GM23338 (cell line): ENCODE data around the gene SMURF2. TPM values are rescaled to one million over a fixed set of nuclear protein-coding genes. Genes with fewer than 3 reads are reported as not detected.

Source experiments
- ATAC-seq: fragments of 200-7000 bp; cut with Tn5 transposase; 3 replicates; pipeline ENCODE4 v1.9.1; 2020
- DNase-seq: peaks from one replicate; pipeline ENCODE4 v3.0.0-alpha.2; 2015; ENCODE audit warnings: low spot score
- H2AFZ ChIP-seq: fragments of 200-600 bp; sonication (generic); 2 replicates; pipeline ENCODE4 v1.8.0; 2016; ENCODE audit warnings: antibody characterized with exemption, mild to moderate bottlenecking, moderate library complexity
- H3F3A ChIP-seq: fragments of 200-600 bp; sonication (generic); replicated peaks from 2 replicates; pipeline ENCODE4 v1.8.0; 2017; ENCODE audit warnings: antibody characterized with exemption, mixed run types, low read depth
- H3K27ac ChIP-seq: fragments of 200-600 bp; sonication (generic); 2 replicates; pipeline ENCODE4 v1.6.1; 2016; ENCODE audit warnings: low read depth
- H3K27me3 ChIP-seq: fragments of 200-600 bp; sonication (generic); 2 replicates; pipeline ENCODE4 v1.8.0; 2016; ENCODE audit warnings: mild to moderate bottlenecking, mixed run types, moderate library complexity; ENCODE audit not compliant: insufficient read depth
- H3K36me3 ChIP-seq: fragments of 200-600 bp; sonication (generic); 2 replicates; pipeline ENCODE4 v1.8.0; 2016; ENCODE audit warnings: mild to moderate bottlenecking; ENCODE audit not compliant: insufficient read depth
- H3K4me1 ChIP-seq: fragments of 200-600 bp; sonication (generic); 2 replicates; pipeline ENCODE4 v1.8.0; 2016; ENCODE audit warnings: mild to moderate bottlenecking, moderate library complexity; ENCODE audit not compliant: insufficient read depth
- H3K4me2 ChIP-seq: fragments of 200-600 bp; sonication (generic); 2 replicates; pipeline ENCODE4 v1.7.1; 2017; ENCODE audit warnings: mixed run types
- H3K4me3 ChIP-seq: fragments of 200-600 bp; sonication (generic); 2 replicates; pipeline ENCODE4 v1.6.1; 2016; ENCODE audit warnings: mixed run types
- H3K79me2 ChIP-seq: fragments of 200-600 bp; sonication (generic); replicated peaks from 2 replicates; pipeline ENCODE4 v1.8.0; 2017; ENCODE audit warnings: mild to moderate bottlenecking; ENCODE audit not compliant: insufficient read depth
- H3K9me2 ChIP-seq: fragments of 200-600 bp; sonication (generic); 2 replicates; pipeline ENCODE4 v1.8.0; 2017; ENCODE audit not compliant: insufficient read depth
- H4K20me1 ChIP-seq: fragments of 200-600 bp; sonication (generic); replicated peaks from 2 replicates; pipeline ENCODE4 v1.8.0; 2017; ENCODE audit warnings: mild to moderate bottlenecking; ENCODE audit not compliant: insufficient read depth
- H3K27ac Mint-ChIP-seq: 2 replicates; pipeline ENCODE4 v1.8.0; 2020; ENCODE audit warnings: inconsistent platforms, mild to moderate bottlenecking, moderate library complexity, mixed read lengths
- H3K27me3 Mint-ChIP-seq: 3 replicates; pipeline ENCODE4 v1.8.0; 2022; ENCODE audit warnings: low read depth, mild to moderate bottlenecking, moderate library complexity, mixed read lengths, inconsistent platforms; ENCODE audit not compliant: insufficient read depth, poor library complexity
- H3K36me3 Mint-ChIP-seq: 3 replicates; pipeline ENCODE4 v1.8.0; 2021; ENCODE audit warnings: low read depth, mild to moderate bottlenecking, inconsistent platforms, moderate library complexity, mixed read lengths
- H3K4me1 Mint-ChIP-seq: 3 replicates; pipeline ENCODE4 v1.8.0; 2020; ENCODE audit warnings: mild to moderate bottlenecking, inconsistent platforms, mixed read lengths
- H3K4me3 Mint-ChIP-seq: 3 replicates; pipeline ENCODE4 v1.8.0; 2021; ENCODE audit warnings: moderate library complexity, mild to moderate bottlenecking, inconsistent platforms, mixed read lengths
- H3K9me3 Mint-ChIP-seq: 3 replicates; pipeline ENCODE4 v1.8.0; 2020; ENCODE audit warnings: moderate library complexity, mild to moderate bottlenecking, inconsistent platforms, mixed read lengths
- CREB1 ChIP-seq: fragments of 250-450 bp; sonication (Bioruptor Pico); IDR thresholded peaks from 2 replicates; pipeline ENCODE4 v1.5.0; 2020; ENCODE audit warnings: low read depth, mild to moderate bottlenecking, moderate library complexity
- EZH2 ChIP-seq: fragments of 200-600 bp; sonication (generic); IDR thresholded peaks from one replicate; pipeline ENCODE4 v1.8.0; 2017; ENCODE audit warnings: antibody characterized with exemption, mild to moderate bottlenecking, low read depth; ENCODE audit not compliant: unreplicated experiment
- EZH2phosphoT487 ChIP-seq: fragments of 200-600 bp; sonication (generic); IDR thresholded peaks from one replicate; pipeline ENCODE4 v1.8.1; 2018; ENCODE audit warnings: antibody characterized with exemption; ENCODE audit not compliant: unreplicated experiment
- JUNB ChIP-seq: IDR thresholded peaks from one replicate; pipeline ENCODE4 v1.6.1; 2016; ENCODE audit warnings: antibody characterized with exemption; ENCODE audit not compliant: unreplicated experiment
- NANOG ChIP-seq: IDR thresholded peaks from 2 replicates; pipeline ENCODE4 v1.6.1; 2016; ENCODE audit warnings: antibody characterized with exemption, borderline replicate concordance
- POLR2AphosphoS5 ChIP-seq: IDR thresholded peaks from 2 replicates; pipeline ENCODE4 v1.6.1; 2016; ENCODE audit warnings: antibody characterized with exemption, low read depth
- STAT1 ChIP-seq: IDR thresholded peaks from one replicate; pipeline ENCODE4 v1.6.1; 2016; ENCODE audit warnings: antibody characterized with exemption; ENCODE audit not compliant: unreplicated experiment
- ZNF114 ChIP-seq: fragments of 250-450 bp; sonication (Bioruptor Pico); IDR thresholded peaks from 2 replicates; pipeline ENCODE4 v1.5.0; 2020; ENCODE audit warnings: mild to moderate bottlenecking, moderate library complexity
- ZNF331 ChIP-seq: fragments of 250-450 bp; sonication (Bioruptor Pico); IDR thresholded peaks from 2 replicates; pipeline ENCODE4 v1.5.0; 2020; ENCODE audit warnings: low read depth, mild to moderate bottlenecking, moderate library complexity
- polyA plus RNA-seq: library from polyadenylated mRNA; unstranded; fragments of >200 nt; fragmentation: Nextera tagmentation; extraction: Ambion mirVana; gene quantifications from 2 replicates; pipeline ENCODE4 v1.2.1, GENCODE V29; 2016
- total RNA-seq: library from RNA; depleted of rRNA; stranded (reverse); fragments of >200 nt; shearing (Covaris generic); gene quantifications from 2 replicates; pipeline ENCODE4 v1.2.3, GENCODE V29; 2014
- TF ChIP-seq, protein P1 (sequence below), 2 experiments: fragments of 200-600 bp in 1 of 2; sonication (generic) in 1 of 2; conservative IDR thresholded peaks; 2 replicates each; pipeline versions ENCODE4 v1.5.1 to v1.6.1; 2016 to 2017; ENCODE audit warnings: antibody characterized with exemption in 2 of 2, low read depth in 2 of 2, mild to moderate bottlenecking in 2 of 2, moderate library complexity in 1 of 2
- TF ChIP-seq, protein P2 (sequence below): IDR thresholded peaks from one replicate; pipeline ENCODE4 v1.6.1; 2018; ENCODE audit warnings: antibody characterized with exemption; ENCODE audit not compliant: unreplicated experiment
- TF ChIP-seq, protein P3 (sequence below): fragments of 250-450 bp; sonication (Bioruptor Pico); IDR thresholded peaks from 2 replicates; pipeline ENCODE4 v1.5.0; 2020; ENCODE audit warnings: mild to moderate bottlenecking, moderate library complexity
- TF ChIP-seq, protein P4 (sequence below): IDR thresholded peaks from 2 replicates; pipeline ENCODE4 v1.6.1; 2016; ENCODE audit warnings: antibody characterized with exemption

The SMURF2 gene
- total and polyA plus RNA-seq, 2 experiments from 2014 or later = 12.1 to 29.6 TPM

DNA sequence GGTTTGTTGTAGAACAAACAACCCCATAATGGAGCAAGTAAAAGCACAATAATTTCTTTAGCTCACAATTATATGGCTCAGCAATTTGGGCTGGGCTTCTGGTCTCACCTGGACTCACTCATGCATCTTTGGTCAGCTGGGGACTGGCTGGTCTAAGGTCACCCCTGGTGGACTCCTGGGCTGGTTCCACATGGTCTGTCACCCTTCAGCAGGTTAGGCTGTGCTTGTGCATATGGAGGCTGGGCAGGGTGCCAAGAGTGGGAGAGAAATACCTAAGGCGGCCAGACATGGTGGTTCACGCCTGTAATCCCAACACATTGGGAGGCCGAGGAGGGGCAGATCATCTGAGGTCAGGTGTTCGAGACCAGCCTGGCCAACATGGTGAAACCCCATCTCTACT is 27.0 kb upstream of the SMURF2 start:
- Histone ChIP-seq H3K79me2 (no peaks in the 10 kb centered on the region), H3F3A (no peaks in the 10 kb centered on the region), H2AFZ (no peak overlapping the region), H3K9me2 (no peaks in the 10 kb centered on the region), H3K27me3 (no peaks in the 10 kb centered on the region), H3K27ac (no peak overlapping the region), H3K4me3 (no peak overlapping the region), H3K4me2 (no peak overlapping the region), H4K20me1 (no peaks in the 10 kb centered on the region), H3K36me3 (no peaks in the 10 kb centered on the region), H3K4me1 (no peaks in the 10 kb centered on the region)
- Mint-ChIP-seq H3K27me3 (peaks cover 5% of the 10 kb centered on the region), H3K4me3 (no peak overlapping the region), H3K4me1 (peaks cover 5% of the 10 kb centered on the region), H3K36me3 (no peaks in the 10 kb centered on the region), H3K27ac (no peak overlapping the region), H3K9me3 (no peaks in the 10 kb centered on the region)
- ATAC-seq (no peak), DNase-seq (no peak)
- TF ChIP-seq STAT1 (no peak), ZNF114 (CRISPR knock-in tag) (no peak), JUNB (no peak), NANOG (no peak), ZNF331 (CRISPR knock-in tag) (no peak), POLR2AphosphoS5 (no peak), EZH2phosphoT487 (no peak), CREB1 (CRISPR knock-in tag) (no peak), EZH2 (no peak)
- TF ChIP-seq, protein P1, sequence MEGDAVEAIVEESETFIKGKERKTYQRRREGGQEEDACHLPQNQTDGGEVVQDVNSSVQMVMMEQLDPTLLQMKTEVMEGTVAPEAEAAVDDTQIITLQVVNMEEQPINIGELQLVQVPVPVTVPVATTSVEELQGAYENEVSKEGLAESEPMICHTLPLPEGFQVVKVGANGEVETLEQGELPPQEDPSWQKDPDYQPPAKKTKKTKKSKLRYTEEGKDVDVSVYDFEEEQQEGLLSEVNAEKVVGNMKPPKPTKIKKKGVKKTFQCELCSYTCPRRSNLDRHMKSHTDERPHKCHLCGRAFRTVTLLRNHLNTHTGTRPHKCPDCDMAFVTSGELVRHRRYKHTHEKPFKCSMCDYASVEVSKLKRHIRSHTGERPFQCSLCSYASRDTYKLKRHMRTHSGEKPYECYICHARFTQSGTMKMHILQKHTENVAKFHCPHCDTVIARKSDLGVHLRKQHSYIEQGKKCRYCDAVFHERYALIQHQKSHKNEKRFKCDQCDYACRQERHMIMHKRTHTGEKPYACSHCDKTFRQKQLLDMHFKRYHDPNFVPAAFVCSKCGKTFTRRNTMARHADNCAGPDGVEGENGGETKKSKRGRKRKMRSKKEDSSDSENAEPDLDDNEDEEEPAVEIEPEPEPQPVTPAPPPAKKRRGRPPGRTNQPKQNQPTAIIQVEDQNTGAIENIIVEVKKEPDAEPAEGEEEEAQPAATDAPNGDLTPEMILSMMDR (conservative IDR thresholded peaks at IDR 0.05; ENCODE audit: low read depth in 2 of 2) = no peak
- TF ChIP-seq, protein P2, sequence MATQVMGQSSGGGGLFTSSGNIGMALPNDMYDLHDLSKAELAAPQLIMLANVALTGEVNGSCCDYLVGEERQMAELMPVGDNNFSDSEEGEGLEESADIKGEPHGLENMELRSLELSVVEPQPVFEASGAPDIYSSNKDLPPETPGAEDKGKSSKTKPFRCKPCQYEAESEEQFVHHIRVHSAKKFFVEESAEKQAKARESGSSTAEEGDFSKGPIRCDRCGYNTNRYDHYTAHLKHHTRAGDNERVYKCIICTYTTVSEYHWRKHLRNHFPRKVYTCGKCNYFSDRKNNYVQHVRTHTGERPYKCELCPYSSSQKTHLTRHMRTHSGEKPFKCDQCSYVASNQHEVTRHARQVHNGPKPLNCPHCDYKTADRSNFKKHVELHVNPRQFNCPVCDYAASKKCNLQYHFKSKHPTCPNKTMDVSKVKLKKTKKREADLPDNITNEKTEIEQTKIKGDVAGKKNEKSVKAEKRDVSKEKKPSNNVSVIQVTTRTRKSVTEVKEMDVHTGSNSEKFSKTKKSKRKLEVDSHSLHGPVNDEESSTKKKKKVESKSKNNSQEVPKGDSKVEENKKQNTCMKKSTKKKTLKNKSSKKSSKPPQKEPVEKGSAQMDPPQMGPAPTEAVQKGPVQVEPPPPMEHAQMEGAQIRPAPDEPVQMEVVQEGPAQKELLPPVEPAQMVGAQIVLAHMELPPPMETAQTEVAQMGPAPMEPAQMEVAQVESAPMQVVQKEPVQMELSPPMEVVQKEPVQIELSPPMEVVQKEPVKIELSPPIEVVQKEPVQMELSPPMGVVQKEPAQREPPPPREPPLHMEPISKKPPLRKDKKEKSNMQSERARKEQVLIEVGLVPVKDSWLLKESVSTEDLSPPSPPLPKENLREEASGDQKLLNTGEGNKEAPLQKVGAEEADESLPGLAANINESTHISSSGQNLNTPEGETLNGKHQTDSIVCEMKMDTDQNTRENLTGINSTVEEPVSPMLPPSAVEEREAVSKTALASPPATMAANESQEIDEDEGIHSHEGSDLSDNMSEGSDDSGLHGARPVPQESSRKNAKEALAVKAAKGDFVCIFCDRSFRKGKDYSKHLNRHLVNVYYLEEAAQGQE = no peak
- TF ChIP-seq, protein P3, sequence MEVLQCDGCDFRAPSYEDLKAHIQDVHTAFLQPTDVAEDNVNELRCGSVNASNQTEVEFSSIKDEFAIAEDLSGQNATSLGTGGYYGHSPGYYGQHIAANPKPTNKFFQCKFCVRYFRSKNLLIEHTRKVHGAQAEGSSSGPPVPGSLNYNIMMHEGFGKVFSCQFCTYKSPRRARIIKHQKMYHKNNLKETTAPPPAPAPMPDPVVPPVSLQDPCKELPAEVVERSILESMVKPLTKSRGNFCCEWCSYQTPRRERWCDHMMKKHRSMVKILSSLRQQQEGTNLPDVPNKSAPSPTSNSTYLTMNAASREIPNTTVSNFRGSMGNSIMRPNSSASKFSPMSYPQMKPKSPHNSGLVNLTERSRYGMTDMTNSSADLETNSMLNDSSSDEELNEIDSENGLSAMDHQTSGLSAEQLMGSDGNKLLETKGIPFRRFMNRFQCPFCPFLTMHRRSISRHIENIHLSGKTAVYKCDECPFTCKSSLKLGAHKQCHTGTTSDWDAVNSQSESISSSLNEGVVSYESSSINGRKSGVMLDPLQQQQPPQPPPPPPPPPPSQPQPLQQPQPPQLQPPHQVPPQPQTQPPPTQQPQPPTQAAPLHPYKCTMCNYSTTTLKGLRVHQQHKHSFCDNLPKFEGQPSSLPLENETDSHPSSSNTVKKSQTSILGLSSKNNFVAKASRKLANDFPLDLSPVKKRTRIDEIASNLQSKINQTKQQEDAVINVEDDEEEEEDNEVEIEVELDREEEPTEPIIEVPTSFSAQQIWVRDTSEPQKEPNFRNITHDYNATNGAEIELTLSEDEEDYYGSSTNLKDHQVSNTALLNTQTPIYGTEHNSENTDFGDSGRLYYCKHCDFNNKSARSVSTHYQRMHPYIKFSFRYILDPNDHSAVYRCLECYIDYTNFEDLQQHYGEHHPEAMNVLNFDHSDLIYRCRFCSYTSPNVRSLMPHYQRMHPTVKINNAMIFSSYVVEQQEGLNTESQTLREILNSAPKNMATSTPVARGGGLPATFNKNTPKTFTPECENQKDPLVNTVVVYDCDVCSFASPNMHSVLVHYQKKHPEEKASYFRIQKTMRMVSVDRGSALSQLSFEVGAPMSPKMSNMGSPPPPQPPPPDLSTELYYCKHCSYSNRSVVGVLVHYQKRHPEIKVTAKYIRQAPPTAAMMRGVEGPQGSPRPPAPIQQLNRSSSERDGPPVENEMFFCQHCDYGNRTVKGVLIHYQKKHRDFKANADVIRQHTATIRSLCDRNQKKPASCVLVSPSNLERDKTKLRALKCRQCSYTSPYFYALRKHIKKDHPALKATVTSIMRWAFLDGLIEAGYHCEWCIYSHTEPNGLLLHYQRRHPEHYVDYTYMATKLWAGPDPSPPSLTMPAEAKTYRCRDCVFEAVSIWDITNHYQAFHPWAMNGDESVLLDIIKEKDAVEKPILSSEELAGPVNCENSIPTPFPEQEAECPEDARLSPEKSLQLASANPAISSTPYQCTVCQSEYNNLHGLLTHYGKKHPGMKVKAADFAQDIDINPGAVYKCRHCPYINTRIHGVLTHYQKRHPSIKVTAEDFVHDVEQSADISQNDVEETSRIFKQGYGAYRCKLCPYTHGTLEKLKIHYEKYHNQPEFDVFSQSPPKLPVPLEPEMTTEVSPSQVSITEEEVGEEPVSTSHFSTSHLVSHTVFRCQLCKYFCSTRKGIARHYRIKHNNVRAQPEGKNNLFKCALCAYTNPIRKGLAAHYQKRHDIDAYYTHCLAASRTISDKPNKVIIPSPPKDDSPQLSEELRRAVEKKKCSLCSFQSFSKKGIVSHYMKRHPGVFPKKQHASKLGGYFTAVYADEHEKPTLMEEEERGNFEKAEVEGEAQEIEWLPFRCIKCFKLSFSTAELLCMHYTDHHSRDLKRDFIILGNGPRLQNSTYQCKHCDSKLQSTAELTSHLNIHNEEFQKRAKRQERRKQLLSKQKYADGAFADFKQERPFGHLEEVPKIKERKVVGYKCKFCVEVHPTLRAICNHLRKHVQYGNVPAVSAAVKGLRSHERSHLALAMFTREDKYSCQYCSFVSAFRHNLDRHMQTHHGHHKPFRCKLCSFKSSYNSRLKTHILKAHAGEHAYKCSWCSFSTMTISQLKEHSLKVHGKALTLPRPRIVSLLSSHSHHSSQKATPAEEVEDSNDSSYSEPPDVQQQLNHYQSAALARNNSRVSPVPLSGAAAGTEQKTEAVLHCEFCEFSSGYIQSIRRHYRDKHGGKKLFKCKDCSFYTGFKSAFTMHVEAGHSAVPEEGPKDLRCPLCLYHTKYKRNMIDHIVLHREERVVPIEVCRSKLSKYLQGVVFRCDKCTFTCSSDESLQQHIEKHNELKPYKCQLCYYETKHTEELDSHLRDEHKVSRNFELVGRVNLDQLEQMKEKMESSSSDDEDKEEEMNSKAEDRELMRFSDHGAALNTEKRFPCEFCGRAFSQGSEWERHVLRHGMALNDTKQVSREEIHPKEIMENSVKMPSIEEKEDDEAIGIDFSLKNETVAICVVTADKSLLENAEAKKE = no peak
- TF ChIP-seq, protein P4, sequence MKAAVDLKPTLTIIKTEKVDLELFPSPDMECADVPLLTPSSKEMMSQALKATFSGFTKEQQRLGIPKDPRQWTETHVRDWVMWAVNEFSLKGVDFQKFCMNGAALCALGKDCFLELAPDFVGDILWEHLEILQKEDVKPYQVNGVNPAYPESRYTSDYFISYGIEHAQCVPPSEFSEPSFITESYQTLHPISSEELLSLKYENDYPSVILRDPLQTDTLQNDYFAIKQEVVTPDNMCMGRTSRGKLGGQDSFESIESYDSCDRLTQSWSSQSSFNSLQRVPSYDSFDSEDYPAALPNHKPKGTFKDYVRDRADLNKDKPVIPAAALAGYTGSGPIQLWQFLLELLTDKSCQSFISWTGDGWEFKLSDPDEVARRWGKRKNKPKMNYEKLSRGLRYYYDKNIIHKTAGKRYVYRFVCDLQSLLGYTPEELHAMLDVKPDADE = no peak
